ENCODE measurements around the gene DIP2A.

DIP2A gene

GRCh38 chr21:46545363-46545762 lies 86.7 kb downstream of the DIP2A start:
- no peaks in the 10 kb centered on the region for H3K9me3 ChIP-seq (replicated peaks; ENCODE audit: insufficient read depth, low read length)
- TF ChIP-seq CTCF (IDR thresholded peaks at IDR 0.05; ENCODE audit: low read length), result no peak
- TF ChIP-seq EZH2phosphoT487 (IDR thresholded peaks at IDR 0.05; ENCODE audit: low read length), result no peak
- TF ChIP-seq EZH2 (optimal IDR thresholded peaks at IDR 0.05; ENCODE audit: low read depth, low read length), result no peak
- H4K20me1 ChIP-seq (ENCODE audit: insufficient read depth, low read length), result no peaks in the 10 kb centered on the region
- no peak for DNase-seq
- H3K79me2 ChIP-seq (ENCODE audit: low read length), result no peaks in the 10 kb centered on the region
- H3K27ac ChIP-seq (ENCODE audit: low read length), result no peak overlapping the region
- H3F3A ChIP-seq (ENCODE audit: insufficient read depth, low read length), result no peaks in the 10 kb centered on the region
- no peak overlapping the region for H3K4me3 ChIP-seq (ENCODE audit: low read length)
- H3K9ac ChIP-seq (ENCODE audit: low read length), result no peak overlapping the region
- no peaks in the 10 kb centered on the region for H3K4me1 ChIP-seq (ENCODE audit: low read length)
- no peak overlapping the region for H2AFZ ChIP-seq (ENCODE audit: low read length)
- H3K36me3 ChIP-seq (replicated peaks; ENCODE audit: insufficient read depth, low read length), result no peaks in the 10 kb centered on the region
- H3K4me2 ChIP-seq (ENCODE audit: low read depth, low read length), result no peak overlapping the region
- H3K27me3 ChIP-seq (replicated peaks; ENCODE audit: insufficient read depth, low read length), result no peaks in the 10 kb centered on the region
- H3K9me2 ChIP-seq (replicated peaks; ENCODE audit: insufficient read depth, low read length), result no peaks in the 10 kb centered on the region

DNA sequence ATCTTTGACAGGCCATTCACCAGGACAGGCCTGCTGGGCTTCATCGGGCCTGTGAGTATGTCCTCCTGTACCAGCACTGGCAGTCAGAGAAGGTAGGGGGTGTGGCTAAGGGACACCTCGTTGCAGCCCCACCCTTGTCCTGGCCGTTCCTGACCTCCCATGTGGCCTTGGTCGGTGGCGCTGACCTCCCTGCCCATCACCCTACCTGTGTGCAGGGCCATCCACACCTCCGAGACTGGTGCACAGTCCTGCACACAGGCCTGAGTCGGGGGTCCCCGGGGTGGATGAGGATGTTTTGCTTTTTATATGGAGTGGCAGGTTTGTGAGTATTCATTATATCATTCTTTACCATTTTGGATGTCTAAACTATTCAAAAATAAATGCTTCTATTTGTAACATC lies 87.2 kb downstream of the DIP2A start:
- H3K9me2 ChIP-seq (replicated peaks; ENCODE audit: insufficient read depth, low read length), result no peaks in the 10 kb centered on the region
- no peaks in the 10 kb centered on the region for H3F3A ChIP-seq (ENCODE audit: insufficient read depth, low read length)
- H3K4me2 ChIP-seq (ENCODE audit: low read depth, low read length), result no peak overlapping the region
- no peak for DNase-seq
- no peaks in the 10 kb centered on the region for H3K79me2 ChIP-seq (ENCODE audit: low read length)
- H3K9me3 ChIP-seq (replicated peaks; ENCODE audit: insufficient read depth, low read length), result no peaks in the 10 kb centered on the region
- TF ChIP-seq EZH2phosphoT487 (IDR thresholded peaks at IDR 0.05; ENCODE audit: low read length) (no peak), EZH2 (optimal IDR thresholded peaks at IDR 0.05; ENCODE audit: low read depth, low read length) (no peak), CTCF (IDR thresholded peaks at IDR 0.05; ENCODE audit: low read length) (no peak)
- H3K27ac ChIP-seq (ENCODE audit: low read length), result no peak overlapping the region
- no peaks in the 10 kb centered on the region for H3K4me1 ChIP-seq (ENCODE audit: low read length)
- no peak overlapping the region for H3K9ac ChIP-seq (ENCODE audit: low read length)
- H3K4me3 ChIP-seq (ENCODE audit: low read length), result no peak overlapping the region
- H3K36me3 ChIP-seq (replicated peaks; ENCODE audit: insufficient read depth, low read length), result no peaks in the 10 kb centered on the region
- no peak overlapping the region for H2AFZ ChIP-seq (ENCODE audit: low read length)
- H4K20me1 ChIP-seq (ENCODE audit: insufficient read depth, low read length), result no peaks in the 10 kb centered on the region
- no peaks in the 10 kb centered on the region for H3K27me3 ChIP-seq (replicated peaks; ENCODE audit: insufficient read depth, low read length)

GRCh38 chr21:46546799-46547198 lies 88.1 kb downstream of the DIP2A start:
- Histone ChIP-seq H4K20me1 (ENCODE audit: insufficient read depth, low read length) (no peaks in the 10 kb centered on the region), H3K36me3 (replicated peaks; ENCODE audit: insufficient read depth, low read length) (no peaks in the 10 kb centered on the region), H3K9ac (ENCODE audit: low read length) (no peak overlapping the region), H3F3A (ENCODE audit: insufficient read depth, low read length) (no peaks in the 10 kb centered on the region), H3K27ac (ENCODE audit: low read length) (no peak overlapping the region), H3K9me3 (replicated peaks; ENCODE audit: insufficient read depth, low read length) (no peaks in the 10 kb centered on the region), H3K27me3 (replicated peaks; ENCODE audit: insufficient read depth, low read length) (no peaks in the 10 kb centered on the region), H3K4me1 (ENCODE audit: low read length) (no peaks in the 10 kb centered on the region), H2AFZ (ENCODE audit: low read length) (no peak overlapping the region), H3K79me2 (ENCODE audit: low read length) (no peaks in the 10 kb centered on the region), H3K4me2 (ENCODE audit: low read depth, low read length) (no peak overlapping the region), H3K9me2 (replicated peaks; ENCODE audit: insufficient read depth, low read length) (no peaks in the 10 kb centered on the region), H3K4me3 (ENCODE audit: low read length) (no peak overlapping the region)
- TF ChIP-seq CTCF (IDR thresholded peaks at IDR 0.05; ENCODE audit: low read length) (no peak), EZH2phosphoT487 (IDR thresholded peaks at IDR 0.05; ENCODE audit: low read length) (no peak), EZH2 (optimal IDR thresholded peaks at IDR 0.05; ENCODE audit: low read depth, low read length) (no peak)
- no peak for DNase-seq

Measured in MM.1S (cell line).